KOPT-K1 (cell line): Measurements from ENCODE around the gene GPRIN3.

ENCODE experiments used
- H3K27ac ChIP-seq: fragments of 200-600 bp; sonication (generic); 2 replicates; pipeline ENCODE4 v1.5.1; 2016; ENCODE audit warnings: antibody characterized with exemption, mild to moderate bottlenecking, low read depth, low read length; ENCODE audit not compliant: poor library complexity, severe bottlenecking
- H3K36me3 ChIP-seq: fragments of 200-600 bp; sonication (generic); 2 replicates; pipeline ENCODE4 v1.5.1; 2017; ENCODE audit warnings: antibody characterized with exemption, mild to moderate bottlenecking, low read length, moderate library complexity; ENCODE audit not compliant: insufficient read depth
- H3K9me3 ChIP-seq: fragments of 200-600 bp; sonication (generic); 2 replicates; pipeline ENCODE4 v1.5.1; 2017; ENCODE audit warnings: antibody characterized with exemption, low read length, mild to moderate bottlenecking; ENCODE audit not compliant: insufficient read depth, poor library complexity, severe bottlenecking

GPRIN3 gene

GRCh38 chr4:89307446-89308160, at the start of gene GPRIN3:
TSS of gene GPRIN3 (minus strand) at chr4:89307800. CDS start at chr4:89250110, 57,690 bp downstream.
- H3K9me3 ChIP-seq, result no peaks in the 10 kb centered on the region
- H3K36me3 ChIP-seq, result no peaks in the 10 kb centered on the region
- peak within 1 kb of the TSS; percentile 51 for H3K27ac ChIP-seq

DNA sequence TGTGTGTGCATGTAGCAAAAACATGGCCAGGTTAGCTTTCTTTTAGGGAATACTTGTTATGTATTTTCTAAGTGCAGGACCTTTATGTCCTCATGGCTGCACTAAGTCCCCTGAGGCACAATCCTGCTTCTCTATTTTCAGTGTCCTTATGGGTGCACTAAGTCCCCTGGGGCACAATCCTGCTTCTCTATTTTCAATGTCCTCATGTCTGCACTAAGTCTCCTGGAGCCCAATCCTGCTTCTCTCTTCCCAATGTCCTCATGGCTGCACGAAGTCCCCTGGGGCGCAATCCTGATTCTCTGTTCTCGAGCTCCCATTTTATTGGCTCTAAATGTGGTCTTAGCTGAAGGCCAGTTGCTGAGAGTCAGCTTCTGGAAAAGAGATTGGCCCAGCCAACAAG, 49.7 kb upstream of the GPRIN3 start:
- H3K27ac ChIP-seq, result no peak overlapping the region
- no peaks in the 10 kb centered on the region for H3K36me3 ChIP-seq
- no peaks in the 10 kb centered on the region for H3K9me3 ChIP-seq

DNA sequence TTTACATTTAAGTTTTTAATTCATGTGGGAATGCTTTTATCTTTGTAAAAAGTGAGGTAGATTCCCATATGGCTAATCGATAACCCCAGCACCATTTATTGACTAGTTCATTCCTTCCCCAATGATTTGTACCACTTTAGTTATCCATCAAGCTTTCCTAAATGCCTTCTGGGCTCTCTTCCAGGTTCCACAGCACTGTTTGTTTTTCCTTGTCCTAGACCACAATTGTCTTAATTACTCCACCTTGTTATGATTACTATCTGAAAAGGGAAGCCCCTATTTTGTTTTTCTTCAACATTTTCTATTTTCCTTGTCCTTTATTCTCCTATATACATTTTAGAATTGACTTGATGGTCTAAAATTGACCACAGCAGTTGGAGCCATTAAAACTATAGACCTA, 48.5 kb upstream of the GPRIN3 start:
- H3K27ac ChIP-seq, result no peak overlapping the region

GRCh38 chr4:89353514-89353913, 45.9 kb upstream of the GPRIN3 start:
- no peaks in the 10 kb centered on the region for H3K36me3 ChIP-seq
- H3K27ac ChIP-seq, result no peak overlapping the region
- H3K9me3 ChIP-seq, result no peaks in the 10 kb centered on the region

More for the DNA sequence above, 48.5 kb upstream of the GPRIN3 start:
- Histone ChIP-seq H3K9me3 (no peaks in the 10 kb centered on the region), H3K36me3 (no peaks in the 10 kb centered on the region)

DNA sequence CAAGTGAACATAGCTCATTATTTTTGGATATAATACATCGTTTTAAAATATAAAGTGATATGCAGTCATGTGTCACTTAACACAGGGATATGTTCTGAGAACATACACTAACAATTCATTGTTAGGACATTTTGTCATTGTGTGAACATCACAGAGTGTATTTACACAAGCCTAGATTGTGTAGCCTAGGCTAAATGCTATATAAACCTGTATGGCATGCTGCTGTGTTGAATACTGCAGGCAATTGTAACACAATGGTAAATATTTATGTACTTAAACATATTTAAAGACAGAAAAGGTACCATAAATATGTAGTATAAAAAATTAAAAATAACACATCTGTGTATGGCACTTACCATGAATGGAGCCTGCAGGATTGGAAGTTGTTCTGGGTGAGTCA, 44.9 kb upstream of the GPRIN3 start:
- H3K27ac ChIP-seq, result no peak overlapping the region
- H3K9me3 ChIP-seq, result peaks cover 4% of the 10 kb centered on the region
- no peaks in the 10 kb centered on the region for H3K36me3 ChIP-seq

DNA sequence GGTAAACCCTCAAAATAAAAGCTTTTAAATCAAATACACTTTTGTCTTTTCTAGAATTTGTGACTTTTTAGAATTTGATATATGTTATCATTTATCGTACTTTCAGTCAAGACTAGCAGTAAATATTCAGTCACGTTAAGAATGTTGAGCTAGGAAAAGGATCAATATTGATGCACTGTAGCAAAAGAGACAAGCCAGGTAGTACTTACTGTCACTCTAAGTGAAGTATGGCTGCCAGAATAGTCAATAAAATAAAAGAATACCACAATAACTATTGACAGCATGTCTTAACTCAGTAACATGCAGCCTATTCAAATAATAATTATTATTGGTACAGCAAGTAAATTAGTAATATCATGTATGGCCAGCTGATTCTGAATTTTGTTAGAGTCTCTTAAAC, 43.6 kb upstream of the GPRIN3 start:
- peaks cover 14% of the 10 kb centered on the region for H3K9me3 ChIP-seq
- no peaks in the 10 kb centered on the region for H3K36me3 ChIP-seq
- no peak overlapping the region for H3K27ac ChIP-seq

DNA sequence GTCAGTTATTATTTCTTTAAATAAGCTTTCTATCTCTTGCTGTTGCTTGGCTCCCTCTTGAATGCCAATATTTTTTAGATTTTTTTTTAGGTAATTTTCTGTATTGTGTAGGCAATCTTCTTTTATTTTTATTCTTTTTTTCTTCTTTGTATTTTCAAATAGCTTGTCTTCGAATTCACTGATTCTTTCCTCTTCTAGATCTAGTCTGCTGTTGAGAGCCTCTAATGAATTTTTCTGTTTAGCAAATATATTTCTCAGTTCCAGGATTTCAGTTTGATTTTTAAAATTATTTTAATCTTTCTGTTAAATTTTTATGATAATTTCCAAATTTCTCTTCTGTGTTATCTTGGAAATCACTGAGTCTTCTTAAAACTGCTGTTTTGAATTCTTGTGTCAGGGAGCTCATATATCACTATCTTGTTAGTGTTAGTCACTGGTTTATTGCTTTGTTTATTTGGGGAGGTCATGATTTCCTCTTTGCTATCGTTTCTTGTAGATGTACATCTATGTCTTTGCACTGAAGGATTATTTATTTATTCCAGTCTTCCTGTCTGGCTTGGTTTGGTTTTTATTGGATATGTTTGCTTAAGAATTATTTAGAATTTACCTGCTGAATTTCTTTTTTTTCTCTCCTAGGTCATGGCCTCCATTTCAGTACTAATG, 39.9 kb upstream of the GPRIN3 start:
- no peaks in the 10 kb centered on the region for H3K36me3 ChIP-seq
- H3K9me3 ChIP-seq, result peaks cover 14% of the 10 kb centered on the region
- H3K27ac ChIP-seq, result no peak overlapping the region

GRCh38 chr4:89344571-89344970, 37.0 kb upstream of the GPRIN3 start:
- H3K36me3 ChIP-seq, result no peaks in the 10 kb centered on the region
- H3K27ac ChIP-seq, result no peak overlapping the region
- peaks cover 14% of the 10 kb centered on the region for H3K9me3 ChIP-seq

DNA sequence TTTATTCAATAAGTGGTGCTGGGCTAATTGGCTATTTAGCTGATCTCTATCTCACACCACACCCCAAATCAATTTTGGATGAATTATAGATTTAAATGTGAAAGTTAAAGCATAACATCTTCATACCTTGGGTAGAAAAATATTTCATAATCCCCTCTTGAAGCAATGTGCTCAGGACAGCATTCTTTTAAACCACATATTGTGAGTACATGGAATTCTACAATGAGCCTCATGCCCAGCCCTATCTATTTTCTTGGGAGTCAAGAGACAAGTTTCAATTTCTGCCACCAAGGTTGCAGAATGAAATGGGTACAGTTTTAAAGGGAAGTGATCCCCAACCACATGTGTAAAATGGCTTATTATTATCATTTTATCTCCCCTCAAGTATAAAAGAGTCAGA, 30.6 kb upstream of the GPRIN3 start:
- Histone ChIP-seq H3K27ac (no peak overlapping the region), H3K36me3 (no peaks in the 10 kb centered on the region), H3K9me3 (no peaks in the 10 kb centered on the region)

DNA sequence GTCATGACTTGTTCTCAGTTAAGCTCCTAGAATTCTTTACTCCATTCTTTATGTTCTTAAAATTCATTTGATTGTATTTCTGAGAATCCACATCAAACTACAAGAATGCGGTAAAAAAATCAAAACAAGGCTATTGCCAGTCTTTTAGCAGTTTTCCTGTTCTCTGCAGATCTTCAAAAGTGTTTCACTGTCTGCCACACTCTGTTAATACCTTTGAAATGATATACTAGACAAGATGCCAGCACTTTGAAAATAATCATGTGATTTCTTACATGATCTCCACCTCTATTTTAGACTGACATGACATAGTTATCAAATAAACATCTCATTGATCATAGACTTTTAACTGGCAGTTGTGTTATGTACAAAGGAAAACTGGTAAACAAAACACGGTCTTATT, 30.1 kb upstream of the GPRIN3 start:
- H3K36me3 ChIP-seq, result no peaks in the 10 kb centered on the region
- H3K9me3 ChIP-seq, result no peaks in the 10 kb centered on the region
- H3K27ac ChIP-seq, result no peak overlapping the region

DNA sequence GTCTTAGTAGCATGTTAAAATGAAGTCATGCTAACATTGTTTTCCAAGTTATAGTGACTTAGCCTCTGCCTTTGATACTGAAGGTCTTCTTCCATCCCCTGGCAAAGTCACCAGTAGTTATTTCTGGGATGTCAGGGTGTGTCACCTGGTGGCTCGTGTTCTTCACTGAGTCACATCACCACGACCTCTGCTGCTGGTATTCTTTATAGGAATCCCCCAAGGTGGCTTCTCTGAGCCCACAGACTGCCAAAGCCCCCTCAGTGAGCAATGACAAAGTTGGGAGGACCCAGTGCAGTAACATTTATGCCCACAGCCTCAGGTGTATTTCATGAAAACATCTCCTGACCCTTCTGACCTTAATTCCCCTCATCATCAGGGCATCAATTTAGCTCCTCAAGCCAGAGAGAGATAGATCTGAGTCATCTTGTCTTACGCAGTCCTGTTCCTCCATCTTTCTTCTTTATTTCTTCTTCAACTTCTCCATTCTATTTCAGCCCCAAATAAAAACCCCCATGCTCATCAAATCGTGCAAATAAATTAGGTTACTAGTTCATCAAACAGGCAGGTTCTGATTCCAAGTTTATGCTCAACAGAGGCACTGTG, 29.3 kb upstream of the GPRIN3 start:
- Histone ChIP-seq H3K9me3 (no peaks in the 10 kb centered on the region), H3K36me3 (no peaks in the 10 kb centered on the region), H3K27ac (no peak overlapping the region)

- H3K36me3 ChIP-seq, result no peaks in the 10 kb centered on the region
- no peaks in the 10 kb centered on the region for H3K9me3 ChIP-seq
These were observed 27.2 kb upstream of the GPRIN3 start for GRCh38 chr4:89334830-89335229.

GRCh38 chr4:89334311-89334710, 26.7 kb upstream of the GPRIN3 start:
- Histone ChIP-seq H3K36me3 (no peaks in the 10 kb centered on the region), H3K27ac (no peak overlapping the region), H3K9me3 (no peaks in the 10 kb centered on the region)

More at GRCh38 chr4:89334830-89335229, 27.2 kb upstream of the GPRIN3 start:
- H3K27ac ChIP-seq, result no peak overlapping the region

GRCh38 chr4:89331686-89332544, 24.3 kb upstream of the GPRIN3 start:
- H3K27ac ChIP-seq, result no peak overlapping the region
- no peaks in the 10 kb centered on the region for H3K9me3 ChIP-seq
- H3K36me3 ChIP-seq, result no peaks in the 10 kb centered on the region

- no peaks in the 10 kb centered on the region for H3K36me3 ChIP-seq
- H3K27ac ChIP-seq, result no peak overlapping the region
- no peaks in the 10 kb centered on the region for H3K9me3 ChIP-seq
These were observed 23.6 kb upstream of the GPRIN3 start for GRCh38 chr4:89331197-89331596.
